Mucosa of gallbladder (tissue), 1 donor: ENCODE results near the gene ECE1. TPM values are rescaled to one million over a fixed set of nuclear protein-coding genes. Genes with fewer than 3 reads are reported as not detected.

Source experiments
- DNase-seq: peaks from one replicate; pipeline ENCODE4 v3.0.0-alpha.2; 2020; ENCODE audit warnings: low spot score
- total RNA-seq: library from RNA; stranded (reverse); gene quantifications from one replicate; pipeline ENCODE4 v1.2.1, GENCODE V29; 2021
- donor health status: DM: no; HTN: no; CAD: no.

ECE1 gene
- total RNA-seq, 1 donor from 2014 or later = 140 TPM

DNA sequence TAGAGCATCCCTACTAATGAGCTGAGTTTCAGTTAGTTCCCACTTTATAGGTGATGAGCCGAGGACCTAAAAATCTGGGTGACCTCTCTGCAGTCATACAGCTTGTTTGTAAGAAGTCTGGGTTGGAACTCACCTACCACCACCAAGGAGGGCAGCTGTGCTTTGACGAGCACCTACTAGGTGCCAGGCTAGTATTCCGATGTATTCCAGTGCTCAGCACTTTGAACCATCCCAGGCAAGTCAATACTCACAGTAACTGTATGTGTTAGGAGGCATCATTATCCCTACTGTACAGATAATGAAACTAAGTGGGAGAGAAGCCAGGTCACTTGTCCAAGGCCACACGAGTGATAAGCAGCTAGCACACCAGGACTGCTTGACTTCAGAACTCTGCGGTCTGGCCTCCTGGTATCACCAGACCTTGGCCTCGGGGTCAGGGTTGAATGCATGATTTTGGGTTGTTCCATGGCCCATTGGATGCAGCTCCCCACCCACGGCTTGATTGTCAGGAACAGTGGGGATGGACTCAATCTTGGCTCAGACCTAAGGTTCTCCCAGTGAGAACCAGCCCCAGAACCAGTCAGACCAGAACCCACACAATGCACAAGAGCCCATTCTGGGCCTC is 20.7 kb downstream of the ECE1 start:
- DNase-seq = no peak

DNA sequence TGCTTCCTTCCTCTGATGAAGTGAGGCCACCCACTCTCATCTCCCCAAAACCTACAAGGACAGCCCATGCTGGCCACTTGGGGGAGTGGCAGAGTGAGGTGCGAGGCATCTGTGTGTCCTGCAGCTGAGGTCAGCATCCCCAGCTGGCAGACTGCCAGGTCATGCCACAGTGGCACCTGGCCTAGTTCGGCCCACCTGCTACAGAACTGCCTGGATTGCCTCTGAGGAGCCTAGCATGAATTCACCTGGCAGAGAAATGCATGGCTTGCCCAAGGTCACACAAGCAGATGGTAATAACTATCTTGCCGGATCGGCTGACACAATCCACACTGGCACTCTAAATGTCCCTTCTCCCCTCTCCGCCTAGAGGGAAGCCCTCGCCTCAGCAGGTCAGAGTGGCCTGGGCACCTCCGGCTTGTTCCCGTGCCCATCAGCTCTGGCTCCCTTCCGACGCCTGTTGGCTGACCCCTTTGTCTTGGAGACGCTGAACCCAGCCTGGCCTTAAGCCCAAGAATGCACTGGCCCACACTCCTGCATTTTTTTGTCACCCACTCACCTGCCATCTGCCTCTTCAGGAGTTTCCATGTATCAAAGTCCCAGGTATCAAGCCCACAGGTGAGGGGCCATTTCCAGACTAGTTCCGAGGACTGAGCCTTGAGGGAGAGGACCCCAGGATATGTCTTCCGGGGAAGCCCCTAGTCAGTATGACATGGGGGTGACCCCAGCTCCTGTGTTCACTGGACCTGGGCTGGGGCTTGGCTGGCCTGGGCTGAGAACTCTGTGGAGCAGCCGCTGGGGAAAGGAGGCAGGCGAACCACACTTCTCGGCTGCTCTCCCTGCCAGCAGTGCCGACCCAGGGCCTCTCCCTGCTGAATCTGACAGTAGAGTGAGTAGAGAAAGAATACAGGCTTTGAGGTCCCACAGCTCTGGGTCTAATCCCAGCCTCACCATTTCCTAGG is 21.7 kb downstream of the ECE1 start:
- DNase-seq = no peak

DNA sequence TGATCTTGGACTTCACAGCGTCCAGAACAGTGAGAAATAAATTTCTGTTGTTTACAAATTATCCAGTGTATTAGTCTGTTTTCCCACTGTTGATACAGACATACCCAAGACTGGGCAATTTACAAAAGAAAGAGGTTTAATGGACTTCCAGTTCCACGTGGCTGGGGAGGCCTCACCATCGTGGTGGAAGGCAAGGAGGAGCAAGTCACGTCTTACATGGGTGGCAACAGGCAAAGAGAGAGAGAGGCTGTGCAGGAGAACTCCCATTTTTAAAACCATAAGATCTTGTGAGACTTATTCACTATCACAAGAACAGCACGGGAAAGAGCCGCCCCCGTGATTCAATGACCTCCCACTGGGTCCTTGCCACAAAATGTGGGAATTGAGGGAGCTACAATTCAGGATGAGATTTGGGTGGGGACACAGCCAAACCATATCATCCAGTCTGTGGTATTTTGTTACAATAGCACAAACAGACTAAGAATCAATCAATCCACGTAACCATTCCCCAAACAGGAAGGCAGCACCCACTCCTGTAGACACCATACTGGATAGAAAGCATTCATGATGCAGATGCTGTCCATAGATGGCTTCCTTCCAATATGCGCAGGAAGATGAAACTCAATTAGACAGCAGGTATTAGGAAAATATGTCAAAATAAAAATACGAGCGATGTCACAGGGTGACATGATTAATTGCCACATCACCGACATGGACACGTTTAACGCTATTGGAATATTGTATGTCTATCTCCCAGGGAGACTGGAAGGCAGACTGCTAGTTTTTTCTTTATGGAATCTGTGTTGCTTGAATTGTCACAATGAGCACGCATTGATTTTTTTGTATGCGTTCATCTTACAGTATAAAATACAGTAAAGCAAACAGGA is 22.8 kb downstream of the ECE1 start:
- DNase-seq = no peak

GRCh38 chr1:21266119-21266774 is 24.0 kb downstream of the ECE1 start:
- no peak for DNase-seq

DNA sequence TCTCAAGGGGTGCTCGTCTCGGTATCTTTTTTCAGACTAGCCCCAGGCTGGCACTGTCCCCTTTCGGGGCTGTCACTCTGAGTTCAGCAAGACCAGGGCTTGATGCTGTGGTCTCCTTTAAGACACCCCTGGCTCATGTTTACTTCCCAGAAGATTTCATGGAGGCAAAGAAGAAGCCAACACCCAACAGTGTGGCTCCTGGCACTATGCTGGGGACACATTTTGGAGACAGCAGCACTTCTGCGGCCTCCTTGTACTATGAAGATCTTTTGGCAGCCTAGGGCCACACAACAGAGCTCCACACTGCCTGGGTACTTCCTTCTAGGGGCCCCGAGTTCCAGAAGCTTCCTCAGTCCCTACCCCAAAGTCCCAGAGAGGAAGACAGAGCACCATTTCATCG is 24.6 kb downstream of the ECE1 start:
- DNase-seq = no peak

- DNase-seq = no peak
Measured at GRCh38 chr1:21264898-21265297, 25.4 kb downstream of the ECE1 start.

GRCh38 chr1:21263653-21264225 is 26.5 kb downstream of the ECE1 start:
- DNase-seq = no peak

DNA sequence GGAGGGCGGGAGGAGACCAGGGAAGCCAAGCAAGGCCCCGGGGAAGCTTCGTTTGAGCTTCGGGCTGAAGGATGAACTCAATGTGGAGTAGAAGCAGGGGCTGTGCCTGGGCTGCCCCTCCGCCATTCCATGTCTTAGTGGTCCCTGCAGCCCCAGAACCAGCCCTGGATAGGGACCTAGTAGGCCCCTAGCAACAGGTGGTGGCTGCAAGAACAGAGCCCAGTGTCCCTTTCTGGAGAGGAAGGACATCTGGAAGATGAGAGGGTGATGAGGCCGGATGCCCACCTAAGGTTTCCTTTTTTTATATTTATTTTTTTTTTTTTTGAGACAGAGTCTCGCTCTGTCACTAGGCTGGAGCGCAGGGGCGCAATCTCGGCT is 27.2 kb downstream of the ECE1 start:
- no peak for DNase-seq

DNA sequence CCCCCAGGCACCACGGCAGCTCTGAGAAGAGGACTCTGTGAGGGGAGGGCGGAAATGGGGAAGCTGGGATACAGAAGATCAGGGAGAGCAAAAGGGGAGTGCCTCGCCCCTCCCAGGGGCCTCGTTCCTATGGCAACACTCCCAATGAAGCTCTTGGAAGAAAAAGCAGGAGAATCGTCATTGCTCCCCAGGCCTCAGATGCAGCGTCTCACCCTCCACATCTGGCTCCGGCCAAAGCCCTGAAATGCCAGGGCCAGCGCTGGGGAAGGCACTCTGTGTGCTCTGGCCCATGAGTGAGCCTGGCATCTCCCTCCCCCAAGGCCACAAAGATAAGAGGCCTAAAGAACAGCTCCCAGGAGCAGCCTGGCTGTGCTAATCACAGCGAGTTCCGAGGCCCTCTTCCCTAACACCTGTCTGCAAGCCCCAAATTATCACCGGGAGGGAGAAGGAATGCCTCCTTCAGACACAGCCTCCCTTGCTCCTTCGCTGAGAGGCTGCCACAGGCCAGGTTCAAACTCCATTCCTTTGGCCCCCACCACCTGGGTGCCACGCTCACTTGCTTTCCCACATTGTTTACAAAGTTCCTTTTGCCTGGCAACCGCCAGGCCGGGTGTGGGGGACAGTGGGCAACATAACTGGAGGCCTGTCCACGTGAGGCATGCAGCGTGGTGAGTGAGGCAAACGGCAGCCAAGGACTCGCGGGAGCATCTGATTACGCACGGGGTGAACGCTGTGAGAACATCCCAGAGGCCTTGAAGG is 27.8 kb downstream of the ECE1 start:
- DNase-seq = peak; percentile 77

- DNase-seq = peak; percentile 72
Measured at GRCh38 chr1:21261551-21262292, 28.5 kb downstream of the ECE1 start.

- DNase-seq = no peak
Measured at GRCh38 chr1:21260405-21261125, 29.7 kb downstream of the ECE1 start.

DNA sequence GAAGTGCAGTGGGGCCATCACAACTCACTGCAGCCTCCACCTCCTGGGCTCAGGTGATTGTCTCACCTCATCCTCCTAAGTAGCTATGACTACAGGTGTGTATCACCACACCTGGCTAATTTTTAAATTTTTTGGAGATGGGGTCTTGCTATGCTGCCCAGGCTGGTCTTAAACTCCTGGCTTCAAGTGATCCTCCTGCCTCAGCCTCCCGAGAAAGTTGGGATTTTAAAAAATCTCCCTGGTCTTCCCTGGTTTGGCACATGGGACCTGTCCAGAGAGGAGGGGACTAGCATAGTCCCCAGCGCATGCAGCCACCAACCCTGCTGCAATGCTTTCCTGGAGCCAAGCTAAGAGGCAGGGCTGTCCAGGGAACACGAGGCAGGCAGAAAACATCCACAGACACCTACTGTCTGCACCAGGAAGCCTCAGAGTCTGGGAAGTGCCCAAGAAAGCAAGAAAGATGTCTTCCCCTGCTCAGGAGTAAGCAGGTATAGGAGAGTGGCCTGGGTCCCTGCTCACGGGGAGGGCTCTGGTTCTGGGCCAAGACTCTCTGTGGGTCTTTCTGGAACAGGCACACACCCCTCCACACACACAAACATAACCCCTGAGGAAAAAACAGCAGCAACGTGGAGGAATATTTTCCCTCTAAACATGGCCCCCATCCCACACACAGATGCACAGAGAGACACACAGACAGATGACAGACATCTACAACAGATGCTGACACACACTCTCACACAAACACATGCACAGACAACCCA is 30.8 kb downstream of the ECE1 start:
- no peak for DNase-seq

- no peak for DNase-seq
Measured at GRCh38 chr1:21258331-21259134, 31.7 kb downstream of the ECE1 start.

DNA sequence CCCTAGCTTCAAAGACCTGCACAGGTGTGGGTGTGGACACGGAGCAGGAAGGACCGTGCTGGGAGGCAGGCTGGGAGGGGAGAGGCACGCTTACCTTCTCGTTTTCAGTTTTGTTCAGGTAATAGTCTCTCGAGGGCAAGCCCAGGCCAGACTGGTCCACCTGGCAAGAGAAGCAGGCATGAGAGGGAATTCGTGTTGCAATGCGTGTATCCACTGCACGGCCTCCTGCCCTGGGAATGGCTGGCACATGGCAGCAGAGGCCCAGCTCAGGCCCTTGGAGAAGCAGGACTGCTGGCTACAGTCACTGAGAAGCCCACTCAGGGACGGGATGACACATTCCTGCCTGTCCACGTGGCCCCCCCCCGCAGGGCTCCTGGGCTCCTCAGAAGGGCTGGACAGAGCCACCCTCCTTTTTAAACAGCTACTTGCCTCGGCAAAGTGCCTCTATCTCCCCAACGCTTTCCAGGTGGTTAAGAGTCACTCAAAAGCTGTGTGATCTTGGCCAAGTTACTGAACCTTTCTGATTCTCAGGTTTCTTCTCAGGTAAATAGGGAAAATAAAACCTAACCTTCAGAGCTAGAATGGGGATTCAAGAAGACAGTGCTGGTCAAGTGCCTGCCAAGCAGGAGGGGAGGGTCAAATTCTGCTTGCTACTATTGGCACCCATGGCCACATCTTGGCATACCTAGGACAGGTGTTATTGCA is 32.7 kb downstream of the ECE1 start:
- DNase-seq = no peak

GRCh38 chr1:21256776-21257175 is 33.5 kb downstream of the ECE1 start:
- DNase-seq = no peak

- no peak for DNase-seq
Measured at GRCh38 chr1:21255943-21256320, 34.3 kb downstream of the ECE1 start.
